ENCODE results near the gene IQSEC1. TPM values are rescaled to one million over a fixed set of nuclear protein-coding genes. Genes with fewer than 3 reads are reported as not detected.

Gene IQSEC1
- total RNA-seq, 1 experiment from 2014 or later = 28.1 TPM

DNA sequence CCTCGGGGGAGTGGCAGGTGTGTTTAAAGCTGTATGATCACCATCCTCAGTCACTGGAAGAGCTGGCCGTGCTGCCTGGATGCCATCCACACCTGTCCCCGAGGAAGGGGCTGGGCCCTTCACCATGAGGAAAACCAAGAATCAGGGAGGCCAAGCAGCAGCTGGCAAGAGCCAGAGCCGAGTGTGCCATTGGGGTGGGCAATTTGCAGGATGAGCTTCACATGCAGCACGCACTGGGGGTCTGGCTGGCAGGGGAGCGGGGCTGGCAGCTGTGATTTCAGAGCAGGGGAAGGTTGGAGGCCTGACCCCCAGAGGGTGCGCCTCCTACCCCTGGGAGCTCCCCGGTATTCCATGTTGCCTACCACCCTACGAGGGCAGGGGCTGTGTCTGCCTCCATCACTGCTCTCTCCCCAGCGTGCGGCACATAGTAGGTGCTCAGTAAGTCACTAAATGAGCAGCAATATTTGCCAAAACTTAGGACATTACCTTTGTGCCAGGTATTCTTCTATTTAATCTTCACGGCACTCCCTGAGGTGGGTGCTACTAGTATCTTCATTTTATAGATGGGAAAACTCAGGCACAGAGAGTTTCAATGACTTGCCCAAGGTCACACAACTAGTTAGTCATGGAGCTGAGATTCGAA, 30.3 kb upstream of the IQSEC1 start:
- DNase-seq (ENCODE audit: low read depth, low spot score) = no peak
- TF ChIP-seq FOSL1 (IDR thresholded peaks at IDR 0.05; ENCODE audit: low read depth) = no peak
- no peak for TF ChIP-seq SP1 (IDR thresholded peaks at IDR 0.05; ENCODE audit: low read depth)
- TF ChIP-seq EZH2 (IDR thresholded peaks at IDR 0.05) = no peak
- no peak for TF ChIP-seq SRF (IDR thresholded peaks at IDR 0.05; ENCODE audit: low read depth)
- no peak for TF ChIP-seq POLR2AphosphoS5 (IDR thresholded peaks at IDR 0.05; ENCODE audit: low read depth, low read length)
- TF ChIP-seq, protein P1, sequence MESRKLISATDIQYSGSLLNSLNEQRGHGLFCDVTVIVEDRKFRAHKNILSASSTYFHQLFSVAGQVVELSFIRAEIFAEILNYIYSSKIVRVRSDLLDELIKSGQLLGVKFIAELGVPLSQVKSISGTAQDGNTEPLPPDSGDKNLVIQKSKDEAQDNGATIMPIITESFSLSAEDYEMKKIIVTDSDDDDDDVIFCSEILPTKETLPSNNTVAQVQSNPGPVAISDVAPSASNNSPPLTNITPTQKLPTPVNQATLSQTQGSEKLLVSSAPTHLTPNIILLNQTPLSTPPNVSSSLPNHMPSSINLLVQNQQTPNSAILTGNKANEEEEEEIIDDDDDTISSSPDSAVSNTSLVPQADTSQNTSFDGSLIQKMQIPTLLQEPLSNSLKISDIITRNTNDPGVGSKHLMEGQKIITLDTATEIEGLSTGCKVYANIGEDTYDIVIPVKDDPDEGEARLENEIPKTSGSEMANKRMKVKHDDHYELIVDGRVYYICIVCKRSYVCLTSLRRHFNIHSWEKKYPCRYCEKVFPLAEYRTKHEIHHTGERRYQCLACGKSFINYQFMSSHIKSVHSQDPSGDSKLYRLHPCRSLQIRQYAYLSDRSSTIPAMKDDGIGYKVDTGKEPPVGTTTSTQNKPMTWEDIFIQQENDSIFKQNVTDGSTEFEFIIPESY (IDR thresholded peaks at IDR 0.05; ENCODE audit: extremely low read depth, insufficient replicate concordance, low read length) = no peak
- TF ChIP-seq EGR1 (IDR thresholded peaks at IDR 0.05; ENCODE audit: low read depth) = no peak
- TF ChIP-seq JUND (IDR thresholded peaks at IDR 0.05) = no peak
- no peak for TF ChIP-seq ZNF274 (IDR thresholded peaks at IDR 0.05; ENCODE audit: low read depth, low read length)
- no peak for TF ChIP-seq EZH2phosphoT487 (IDR thresholded peaks at IDR 0.05; ENCODE audit: borderline replicate concordance)
- TF ChIP-seq CBX3 (IDR thresholded peaks at IDR 0.05; ENCODE audit: low read depth) = no peak
- no peak for TF ChIP-seq RAD21 (IDR thresholded peaks at IDR 0.05; ENCODE audit: low read depth)
- TF ChIP-seq SIN3A (IDR thresholded peaks at IDR 0.05; ENCODE audit: low read depth) = no peak
- TF ChIP-seq CEBPB (IDR thresholded peaks at IDR 0.05; ENCODE audit: low read depth) = no peak
- no peak for TF ChIP-seq TCF7L2 (IDR thresholded peaks at IDR 0.05; ENCODE audit: borderline replicate concordance, extremely low read depth, insufficient read depth, insufficient read length)
- TF ChIP-seq, protein P2, sequence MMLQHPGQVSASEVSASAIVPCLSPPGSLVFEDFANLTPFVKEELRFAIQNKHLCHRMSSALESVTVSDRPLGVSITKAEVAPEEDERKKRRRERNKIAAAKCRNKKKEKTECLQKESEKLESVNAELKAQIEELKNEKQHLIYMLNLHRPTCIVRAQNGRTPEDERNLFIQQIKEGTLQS (IDR thresholded peaks at IDR 0.05) = no peak
- TF ChIP-seq, protein P3, sequence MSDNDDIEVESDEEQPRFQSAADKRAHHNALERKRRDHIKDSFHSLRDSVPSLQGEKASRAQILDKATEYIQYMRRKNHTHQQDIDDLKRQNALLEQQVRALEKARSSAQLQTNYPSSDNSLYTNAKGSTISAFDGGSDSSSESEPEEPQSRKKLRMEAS (IDR thresholded peaks at IDR 0.05) = no peak
- no peak for TF ChIP-seq ZFX (IDR thresholded peaks at IDR 0.05)
- no peak for TF ChIP-seq YY1 (IDR thresholded peaks at IDR 0.05; ENCODE audit: extremely low read depth, insufficient replicate concordance, low read depth, low read length)
- TF ChIP-seq, protein P4, sequence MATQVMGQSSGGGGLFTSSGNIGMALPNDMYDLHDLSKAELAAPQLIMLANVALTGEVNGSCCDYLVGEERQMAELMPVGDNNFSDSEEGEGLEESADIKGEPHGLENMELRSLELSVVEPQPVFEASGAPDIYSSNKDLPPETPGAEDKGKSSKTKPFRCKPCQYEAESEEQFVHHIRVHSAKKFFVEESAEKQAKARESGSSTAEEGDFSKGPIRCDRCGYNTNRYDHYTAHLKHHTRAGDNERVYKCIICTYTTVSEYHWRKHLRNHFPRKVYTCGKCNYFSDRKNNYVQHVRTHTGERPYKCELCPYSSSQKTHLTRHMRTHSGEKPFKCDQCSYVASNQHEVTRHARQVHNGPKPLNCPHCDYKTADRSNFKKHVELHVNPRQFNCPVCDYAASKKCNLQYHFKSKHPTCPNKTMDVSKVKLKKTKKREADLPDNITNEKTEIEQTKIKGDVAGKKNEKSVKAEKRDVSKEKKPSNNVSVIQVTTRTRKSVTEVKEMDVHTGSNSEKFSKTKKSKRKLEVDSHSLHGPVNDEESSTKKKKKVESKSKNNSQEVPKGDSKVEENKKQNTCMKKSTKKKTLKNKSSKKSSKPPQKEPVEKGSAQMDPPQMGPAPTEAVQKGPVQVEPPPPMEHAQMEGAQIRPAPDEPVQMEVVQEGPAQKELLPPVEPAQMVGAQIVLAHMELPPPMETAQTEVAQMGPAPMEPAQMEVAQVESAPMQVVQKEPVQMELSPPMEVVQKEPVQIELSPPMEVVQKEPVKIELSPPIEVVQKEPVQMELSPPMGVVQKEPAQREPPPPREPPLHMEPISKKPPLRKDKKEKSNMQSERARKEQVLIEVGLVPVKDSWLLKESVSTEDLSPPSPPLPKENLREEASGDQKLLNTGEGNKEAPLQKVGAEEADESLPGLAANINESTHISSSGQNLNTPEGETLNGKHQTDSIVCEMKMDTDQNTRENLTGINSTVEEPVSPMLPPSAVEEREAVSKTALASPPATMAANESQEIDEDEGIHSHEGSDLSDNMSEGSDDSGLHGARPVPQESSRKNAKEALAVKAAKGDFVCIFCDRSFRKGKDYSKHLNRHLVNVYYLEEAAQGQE (IDR thresholded peaks at IDR 0.05; ENCODE audit: low read depth) = no peak
- H3K9ac ChIP-seq (ENCODE audit: low read length) = no peak overlapping the region
- POLR2A ChIA-PET = no interaction called here
- H2AFZ ChIP-seq (ENCODE audit: low read depth, low read length, poor library complexity, severe bottlenecking) = no peak overlapping the region
- no peaks in the 10 kb centered on the region for H3K9me3 ChIP-seq (ENCODE audit: control insufficient read depth in 1 of 2, insufficient read depth in 1 of 2, low read depth in 1 of 2, low read length in 2 of 2)
- H3K27me3 ChIP-seq (ENCODE audit: insufficient read depth, low read length) = no peaks in the 10 kb centered on the region
- intact Hi-C loops (cut with micrococcal nuclease) = no loop called here
- RAD21 ChIA-PET (ENCODE audit: low non-redundant PET in 1 of 2, low total read pairs in 2 of 2, uncharacterized antibody in 2 of 2, unreplicated experiment in 2 of 2) = no interaction called here
- no peaks in the 10 kb centered on the region for H3K79me2 ChIP-seq (ENCODE audit: insufficient read depth, low read length)
- ATAC-seq = no peak
- no peak overlapping the region for H3K4me3 ChIP-seq (replicated peaks in 1 of 2; ENCODE audit: low read depth in 1 of 2, low read length in 2 of 2)
- no peaks in the 10 kb centered on the region for H3K36me3 ChIP-seq (ENCODE audit: control insufficient read depth in 1 of 2, insufficient read depth in 2 of 2, low read length in 2 of 2)
- no peak overlapping the region for H3K4me2 ChIP-seq (ENCODE audit: low read length)
- BruUV-seq (replicated peaks) = no TSS peak
- no peaks in the 10 kb centered on the region for H4K20me1 ChIP-seq (ENCODE audit: insufficient read depth)
- H3K27ac ChIP-seq (ENCODE audit: low read depth, low read length) = no peak overlapping the region
- CTCF ChIA-PET = interaction anchor here (1.1 kb wide), 1 partner anchor 12 kb away, joined by 6 read pairs; no protein-coding TSS in a partner anchor
- no peaks in the 10 kb centered on the region for H3K9me2 ChIP-seq (ENCODE audit: insufficient read depth)
- H3K4me1 ChIP-seq (ENCODE audit: control insufficient read depth in 1 of 2, insufficient read depth in 2 of 2, low read length in 2 of 2) = no peaks in the 10 kb centered on the region
